ENCODE data around the gene CALHM3.

CALHM3 gene

GRCh38 chr10:103513380-103514060 lies 34.5 kb upstream of the CALHM3 start:
- Histone ChIP-seq H3K27ac (no peak overlapping the region), H3K9ac (no peak overlapping the region), H3K27me3 (no peaks in the 10 kb centered on the region), H3K4me2 (no peak overlapping the region), H3K4me3 (no peak overlapping the region), H3K36me3 (no peaks in the 10 kb centered on the region), H3K4me1 (peaks cover 5 to 32% (median 15%) of the 10 kb centered on the region in 10 experiments; a peak in 17 of 20 replicates), H3K9me3 (replicated peaks in 1 of 11) (no peaks in the 10 kb centered on the region), H4K20me1 (peaks cover 0 to 4% (median 0%) of the 10 kb centered on the region in 11 experiments; a peak in 1 of 22 replicates)
- TF ChIP-seq Cebpa-rat (IDR thresholded peaks at IDR 0.05): no peak

- no peaks in the 10 kb centered on the region for H3K9me3 ChIP-seq (replicated peaks in 1 of 11)
- no peak overlapping the region for H3K4me3 ChIP-seq
- no peak overlapping the region for H3K4me2 ChIP-seq
- TF ChIP-seq Cebpa-rat (IDR thresholded peaks at IDR 0.05): no peak
- no peaks in the 10 kb centered on the region for H3K27me3 ChIP-seq
- peaks cover 5 to 26% (median 16%) of the 10 kb centered on the region in 10 experiments; a peak in 17 of 20 replicates for H3K4me1 ChIP-seq
- H3K36me3 ChIP-seq: no peaks in the 10 kb centered on the region
- no peak overlapping the region for H3K9ac ChIP-seq
- no peak overlapping the region for H3K27ac ChIP-seq
- H4K20me1 ChIP-seq: peaks cover 0 to 4% (median 0%) of the 10 kb centered on the region in 11 experiments; a peak in 1 of 22 replicates
Measured at GRCh38 chr10:103512591-103513379, 33.7 kb upstream of the CALHM3 start.

GRCh38 chr10:103512166-103512565 lies 33.1 kb upstream of the CALHM3 start:
- H3K36me3 ChIP-seq: no peaks in the 10 kb centered on the region
- no peak overlapping the region for H3K27ac ChIP-seq
- H3K4me1 ChIP-seq: peaks cover 5 to 24% (median 16%) of the 10 kb centered on the region in 10 experiments; a peak in 17 of 20 replicates
- no peak overlapping the region for H3K4me3 ChIP-seq
- peaks cover 0 to 4% (median 0%) of the 10 kb centered on the region in 11 experiments; a peak in 1 of 22 replicates for H4K20me1 ChIP-seq
- no peak for TF ChIP-seq Cebpa-rat (IDR thresholded peaks at IDR 0.05)
- no peaks in the 10 kb centered on the region for H3K9me3 ChIP-seq (replicated peaks in 1 of 11)
- H3K9ac ChIP-seq: no peak overlapping the region
- H3K4me2 ChIP-seq: no peak overlapping the region
- H3K27me3 ChIP-seq: no peaks in the 10 kb centered on the region

GRCh38 chr10:103510791-103511752 lies 32.0 kb upstream of the CALHM3 start:
- no peak for TF ChIP-seq Cebpa-rat (IDR thresholded peaks at IDR 0.05)
- no peak overlapping the region for H3K4me2 ChIP-seq
- H3K4me3 ChIP-seq: no peak overlapping the region
- peaks cover 0 to 4% (median 0%) of the 10 kb centered on the region in 11 experiments; a peak in 1 of 22 replicates for H4K20me1 ChIP-seq
- H3K9me3 ChIP-seq (replicated peaks in 1 of 11): no peaks in the 10 kb centered on the region
- H3K4me1 ChIP-seq: peaks cover 5 to 24% (median 16%) of the 10 kb centered on the region in 10 experiments; a peak in 17 of 20 replicates
- no peak overlapping the region for H3K27ac ChIP-seq
- H3K9ac ChIP-seq: no peak overlapping the region
- no peaks in the 10 kb centered on the region for H3K27me3 ChIP-seq
- H3K36me3 ChIP-seq: no peaks in the 10 kb centered on the region

GRCh38 chr10:103510046-103510685 lies 31.1 kb upstream of the CALHM3 start:
- Histone ChIP-seq H3K4me1 (peaks cover 0 to 18% (median 8%) of the 10 kb centered on the region in 10 experiments; a peak in 17 of 20 replicates), H3K9ac (no peak overlapping the region), H3K27ac (no peak overlapping the region), H3K4me2 (no peak overlapping the region), H3K27me3 (no peaks in the 10 kb centered on the region), H3K4me3 (no peak overlapping the region), H4K20me1 (peaks cover 0 to 4% (median 0%) of the 10 kb centered on the region in 11 experiments; a peak in 1 of 22 replicates), H3K36me3 (no peaks in the 10 kb centered on the region), H3K9me3 (replicated peaks in 1 of 11) (no peaks in the 10 kb centered on the region)
- no peak for TF ChIP-seq Cebpa-rat (IDR thresholded peaks at IDR 0.05)

- no peak overlapping the region for H3K27ac ChIP-seq
- TF ChIP-seq Cebpa-rat (IDR thresholded peaks at IDR 0.05): no peak
- no peak overlapping the region for H3K4me3 ChIP-seq
- H3K4me2 ChIP-seq: no peak overlapping the region
- H3K36me3 ChIP-seq: no peaks in the 10 kb centered on the region
- H3K9ac ChIP-seq: no peak overlapping the region
- H3K27me3 ChIP-seq: no peaks in the 10 kb centered on the region
- peaks cover 13 to 28% (median 21%) of the 10 kb centered on the region in 10 experiments for H3K4me1 ChIP-seq
- no peaks in the 10 kb centered on the region for H4K20me1 ChIP-seq
- H3K9me3 ChIP-seq (replicated peaks in 1 of 11): no peaks in the 10 kb centered on the region
Measured at GRCh38 chr10:103507235-103508191, 28.5 kb upstream of the CALHM3 start.

GRCh38 chr10:103506061-103506460 lies 27.0 kb upstream of the CALHM3 start:
- TF ChIP-seq Cebpa-rat (IDR thresholded peaks at IDR 0.05): no peak
- no peaks in the 10 kb centered on the region for H3K9me3 ChIP-seq (replicated peaks in 1 of 11)
- H3K36me3 ChIP-seq: no peaks in the 10 kb centered on the region
- no peak overlapping the region for H3K27ac ChIP-seq
- no peaks in the 10 kb centered on the region for H4K20me1 ChIP-seq
- no peak overlapping the region for H3K4me3 ChIP-seq
- H3K9ac ChIP-seq: no peak overlapping the region
- no peaks in the 10 kb centered on the region for H3K27me3 ChIP-seq
- peaks cover 13 to 37% (median 22%) of the 10 kb centered on the region in 10 experiments for H3K4me1 ChIP-seq
- H3K4me2 ChIP-seq: no peak overlapping the region
